GM18867 (cell line): ENCODE measurements around the gene BBS2.
A peak's percentile ranks its signal among the peaks of the same experiment; 100 is the strongest.
"Not testable (repeated sequence)": the region's sequence is repeated elsewhere in the genome, so short reads cannot be mapped to it uniquely, and the experiment has no call there.

Experiments used
- ATAC-seq: cut with Tn5 transposase; IDR thresholded peaks from one replicate; pipeline ENCODE4 v1.9.1; 2021; ENCODE audit warnings: mild to moderate bottlenecking, moderate library complexity; ENCODE audit not compliant: unreplicated experiment

BBS2 gene

GRCh38 chr16:56520251-56520577, 390 bp upstream of the BBS2 start:
- no peak for ATAC-seq

GRCh38 chr16:56518425-56518824, 1.4 kb downstream of the BBS2 start:
- no peak for ATAC-seq

GRCh38 chr16:56517206-56517605, 2.6 kb downstream of the BBS2 start:
- ATAC-seq = no peak

- no peak for ATAC-seq
These were observed 4.2 kb downstream of the BBS2 start for GRCh38 chr16:56515665-56516064.

DNA sequence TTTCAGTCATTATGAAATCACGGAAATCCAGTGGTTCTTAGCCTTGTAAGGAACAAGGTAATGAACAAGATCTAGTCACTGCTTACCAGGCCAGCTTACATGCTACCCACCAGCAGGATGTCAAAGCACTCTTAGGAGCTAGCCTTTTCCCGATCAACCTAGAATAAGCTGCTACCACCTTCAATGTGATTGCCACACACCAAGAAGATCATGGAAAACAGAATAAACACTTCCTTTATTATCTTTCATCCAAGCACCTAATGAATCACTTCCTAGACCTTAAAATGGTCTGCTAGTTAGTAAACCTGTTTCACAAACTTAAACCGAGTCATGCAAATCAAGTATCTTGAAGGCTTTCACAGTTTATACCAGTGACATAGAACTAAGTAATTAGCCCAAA, 5.0 kb downstream of the BBS2 start:
- ATAC-seq = no peak

- ATAC-seq = peak; percentile 36
These were observed 5.9 kb downstream of the BBS2 start for GRCh38 chr16:56513972-56514371.

DNA sequence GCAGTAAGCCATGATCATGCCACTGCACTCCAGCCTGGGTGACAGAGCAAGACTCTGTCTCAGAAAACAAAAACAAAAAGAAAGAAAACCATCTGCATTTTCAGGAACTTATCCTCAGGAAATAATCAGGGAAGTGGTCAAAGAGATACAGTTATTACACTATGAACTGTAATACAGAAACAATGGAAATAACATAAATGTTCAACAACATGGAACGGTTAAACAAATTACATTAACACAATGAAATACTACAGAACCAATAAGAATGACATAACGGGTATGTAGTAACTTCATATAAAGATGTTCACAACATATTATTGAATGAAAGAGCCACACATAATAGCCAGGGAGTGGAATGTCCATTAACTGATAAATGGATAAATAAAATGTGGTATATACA, 6.7 kb downstream of the BBS2 start:
- no peak for ATAC-seq

DNA sequence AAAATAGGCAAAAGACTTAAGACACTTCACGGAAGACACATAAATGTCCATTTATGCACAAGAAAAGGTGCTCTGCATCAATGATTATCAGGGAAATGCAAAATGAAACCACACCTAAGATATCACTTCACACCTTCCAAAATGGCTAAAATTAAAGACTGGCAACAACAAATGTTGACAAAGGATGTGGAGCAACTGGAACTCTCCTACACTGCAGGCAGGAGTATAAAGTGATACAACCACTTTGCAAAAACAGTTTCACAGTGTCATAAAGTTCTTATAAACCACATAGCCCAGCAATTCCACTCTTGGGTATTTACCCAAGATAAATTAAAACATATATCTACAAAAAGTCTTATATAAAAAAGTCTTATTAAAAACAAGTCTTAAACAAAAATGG, 7.8 kb downstream of the BBS2 start:
- no peak for ATAC-seq

- no peak for ATAC-seq
These were observed 9.3 kb downstream of the BBS2 start for GRCh38 chr16:56510544-56510943.

- ATAC-seq = no peak
These were observed 12.9 kb downstream of the BBS2 start for GRCh38 chr16:56506941-56507340.

GRCh38 chr16:56505181-56505580, 14.6 kb downstream of the BBS2 start:
- no peak for ATAC-seq

DNA sequence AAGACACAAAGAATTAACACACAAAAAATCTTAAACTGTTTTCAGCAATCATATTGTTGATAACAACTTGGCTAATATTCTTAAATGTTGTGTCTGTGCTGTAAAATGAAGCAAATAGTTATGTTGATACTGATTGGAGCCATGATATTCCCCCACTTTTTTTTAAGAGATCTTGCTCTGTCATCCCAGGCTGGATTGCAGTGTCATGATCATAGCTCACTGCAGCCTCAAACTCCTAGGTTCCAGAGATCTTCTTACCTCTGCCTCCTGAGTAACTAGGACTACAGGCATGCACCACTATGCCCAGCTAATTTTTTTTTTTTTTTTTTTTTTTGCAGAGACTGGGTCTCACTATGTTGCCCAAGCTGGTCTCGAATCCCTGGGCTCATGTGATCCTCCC, 26.0 kb downstream of the BBS2 start:
- no peak for ATAC-seq

DNA sequence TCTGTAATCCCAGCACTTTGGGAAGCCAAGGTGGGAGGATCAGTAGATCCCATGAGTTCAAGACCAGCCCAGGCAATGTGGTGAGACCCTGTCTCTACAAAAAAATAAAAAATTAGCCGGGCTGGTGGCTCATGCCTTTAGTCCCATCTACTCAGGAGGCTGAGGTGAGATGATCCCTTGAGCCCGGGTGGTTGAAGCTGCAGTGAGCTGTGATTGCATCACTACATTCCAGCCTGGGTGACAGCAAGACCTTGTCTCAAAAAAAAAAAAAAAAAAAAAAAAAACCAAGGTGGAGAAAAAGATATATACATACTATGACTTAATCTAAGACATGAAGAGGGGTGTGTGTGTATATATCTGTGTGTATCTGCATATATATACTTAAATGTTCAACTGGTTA, 26.7 kb downstream of the BBS2 start:
- ATAC-seq = no peak

- ATAC-seq = no peak
These were observed 28.1 kb downstream of the BBS2 start for GRCh38 chr16:56491657-56492261.

DNA sequence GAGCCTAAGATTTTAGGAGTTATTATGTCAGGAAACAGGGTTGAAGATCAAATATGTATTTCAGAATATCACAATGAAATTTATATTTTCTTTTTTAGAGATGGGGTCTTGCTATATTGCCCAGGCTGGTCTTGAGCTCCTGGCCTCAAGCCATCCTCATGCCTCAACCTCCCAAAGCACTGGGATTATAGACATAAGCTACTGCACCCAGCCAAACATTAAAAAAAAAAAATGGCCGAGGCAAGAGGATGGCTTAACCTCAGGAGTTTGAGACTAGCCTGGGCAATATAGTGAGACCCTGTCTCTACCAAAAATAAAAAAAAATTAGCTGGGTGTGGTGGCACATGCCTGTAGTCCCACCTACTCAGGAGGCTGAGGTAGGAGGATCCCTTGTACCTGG, 31.0 kb downstream of the BBS2 start:
- ATAC-seq = not testable (repeated sequence)

- ATAC-seq = no peak
These were observed 31.8 kb downstream of the BBS2 start for GRCh38 chr16:56488035-56488434.

DNA sequence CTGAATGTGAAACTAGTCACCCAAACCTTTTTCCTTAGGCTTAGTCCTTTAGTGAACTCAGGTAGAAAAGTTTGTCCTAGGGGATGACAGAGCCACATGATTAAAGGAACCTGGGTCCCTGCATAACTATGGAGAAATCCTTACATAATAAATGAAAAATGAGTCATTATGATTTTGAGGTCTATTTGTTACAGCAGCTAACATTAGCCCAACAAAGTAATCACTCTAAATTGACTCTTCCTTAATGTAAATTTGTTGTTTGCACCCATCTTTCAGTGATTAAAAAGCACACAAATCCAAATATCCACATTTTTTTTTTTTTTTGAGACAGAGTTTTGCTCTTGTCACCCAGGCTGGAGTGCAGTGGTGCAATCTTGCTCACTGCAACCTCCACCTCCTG, 36.4 kb downstream of the BBS2 start:
- ATAC-seq = no peak

- ATAC-seq = no peak
These were observed 37.1 kb downstream of the BBS2 start for GRCh38 chr16:56482683-56483236.

GRCh38 chr16:56481468-56482122, 38.2 kb downstream of the BBS2 start:
- no peak for ATAC-seq

DNA sequence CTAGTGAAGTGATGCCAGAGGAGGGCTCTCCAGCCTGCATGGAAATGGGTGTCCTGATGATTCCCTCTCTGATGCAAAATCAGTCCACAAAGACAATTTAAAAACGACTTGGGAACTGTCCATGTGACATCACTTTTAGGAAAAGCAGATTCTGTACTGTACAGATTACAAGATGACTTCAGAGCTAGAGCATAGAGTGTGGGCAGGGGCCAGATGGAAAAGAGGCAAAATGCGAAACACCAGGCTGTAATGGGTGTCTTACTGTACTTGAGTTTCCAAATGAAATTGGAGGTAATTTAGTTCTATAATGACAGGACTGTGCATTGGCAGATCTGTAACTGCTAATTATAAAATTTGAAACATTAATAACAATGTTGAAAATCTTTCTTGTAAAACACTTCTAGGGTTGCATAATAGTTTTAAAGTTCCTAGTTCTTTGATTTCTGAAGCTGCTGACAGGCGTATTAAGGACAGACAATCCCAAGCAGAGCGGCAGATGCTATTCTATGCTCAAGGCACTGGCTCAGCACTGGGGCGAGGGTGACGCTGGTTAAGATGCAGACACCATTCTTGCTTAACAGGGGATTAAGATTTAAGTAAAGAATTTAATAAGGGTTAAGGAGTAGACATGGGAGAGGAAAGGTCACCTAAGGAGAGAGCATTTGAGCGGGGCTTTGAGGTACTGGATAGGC, 38.9 kb downstream of the BBS2 start:
- no peak for ATAC-seq

DNA sequence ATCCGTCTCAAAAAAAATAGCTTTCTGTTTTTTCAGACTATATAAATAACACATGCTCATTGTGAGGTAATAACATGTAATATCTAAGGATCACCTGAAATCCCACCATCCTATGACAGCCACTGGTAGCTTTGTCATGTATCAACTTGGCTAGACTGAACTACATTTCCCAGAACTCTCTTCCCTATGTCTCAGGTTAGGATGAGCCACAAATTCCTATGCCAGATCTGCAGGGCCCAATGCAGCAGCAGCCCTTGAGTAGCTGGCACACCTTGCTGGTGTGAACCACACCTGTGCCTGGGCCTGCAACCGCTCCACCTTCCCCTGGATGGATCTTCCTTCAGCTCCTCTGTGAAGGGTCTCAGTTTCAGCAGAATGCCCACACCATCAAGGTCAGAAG, 40.4 kb downstream of the BBS2 start:
- ATAC-seq = no peak
